ENCODE data around the gene POLR1C.

POLR1C gene

GRCh38 chr6:43505718-43506117, 11.2 kb upstream of the POLR1C start:
- no peak overlapping the region for H3K4me3 ChIP-seq (ENCODE audit: low read depth, low read length)
- no peak for DNase-seq (ENCODE audit: low read depth)
- TF ChIP-seq CTCF (IDR thresholded peaks at IDR 0.05; ENCODE audit: low read depth, low read length, missing control alignments) = no peak

DNA sequence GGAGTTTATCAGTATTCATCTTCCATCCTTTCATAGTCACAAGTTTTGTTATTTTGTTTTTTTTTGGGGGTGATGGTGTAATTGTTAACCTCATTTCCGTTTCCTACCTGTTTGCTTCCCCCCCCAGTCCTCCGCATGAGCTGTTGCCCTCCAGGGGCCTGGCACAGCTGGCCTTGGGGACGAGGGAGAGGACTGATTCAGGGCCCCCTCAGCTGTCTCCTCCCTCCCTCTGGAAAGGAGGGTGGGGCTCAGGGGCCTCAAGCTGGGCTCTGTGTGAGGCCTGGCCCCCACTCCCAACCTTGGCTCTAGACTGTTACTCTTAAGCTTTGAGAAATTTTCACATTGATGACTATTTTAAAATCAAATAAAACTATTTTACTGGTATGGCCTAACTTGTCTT, 10.7 kb upstream of the POLR1C start:
- no peak for DNase-seq (ENCODE audit: low read depth)
- H3K4me3 ChIP-seq (ENCODE audit: low read depth, low read length) = no peak overlapping the region
- TF ChIP-seq CTCF (IDR thresholded peaks at IDR 0.05; ENCODE audit: low read depth, low read length, missing control alignments) = no peak

DNA sequence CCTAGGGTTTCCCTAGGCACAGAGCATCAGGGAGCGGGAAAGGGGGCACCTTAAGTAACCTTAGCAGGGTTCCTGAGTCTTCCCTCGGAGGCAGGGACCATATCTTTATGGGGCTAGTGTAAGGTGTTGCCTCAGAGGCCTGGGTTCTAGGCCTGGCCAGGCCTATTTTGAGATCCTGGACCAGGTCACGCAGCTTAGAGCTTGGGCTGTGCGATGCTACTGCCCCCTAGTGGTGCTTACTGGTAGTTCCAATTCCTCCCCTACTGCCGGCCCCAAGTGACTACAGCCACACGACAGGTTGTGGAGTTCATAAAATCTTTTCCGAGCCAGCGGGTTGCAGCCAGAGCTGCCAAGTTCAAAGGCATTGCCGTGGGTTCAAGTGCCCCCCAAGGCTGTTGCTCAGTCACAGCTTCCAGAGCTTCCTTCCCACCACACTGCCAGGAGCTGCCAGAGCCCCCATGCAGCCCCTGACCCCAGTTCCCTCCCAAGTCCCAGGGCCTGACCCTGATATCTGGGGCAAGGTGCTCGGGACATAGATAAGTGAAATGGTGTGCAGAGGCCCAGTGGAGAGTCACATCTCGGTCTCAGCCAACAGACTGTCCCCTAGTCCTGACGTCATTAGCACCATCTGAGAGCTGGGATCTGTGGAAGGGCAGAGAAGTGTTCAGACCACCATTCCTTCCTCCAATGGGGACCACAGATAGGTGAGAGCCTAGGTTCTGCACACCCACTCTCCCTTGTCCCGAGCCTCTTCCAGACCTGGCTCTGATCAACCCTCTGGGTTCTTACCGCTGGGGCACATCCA, 10.0 kb upstream of the POLR1C start:
- DNase-seq (ENCODE audit: low read depth) = peak; percentile 58

DNA sequence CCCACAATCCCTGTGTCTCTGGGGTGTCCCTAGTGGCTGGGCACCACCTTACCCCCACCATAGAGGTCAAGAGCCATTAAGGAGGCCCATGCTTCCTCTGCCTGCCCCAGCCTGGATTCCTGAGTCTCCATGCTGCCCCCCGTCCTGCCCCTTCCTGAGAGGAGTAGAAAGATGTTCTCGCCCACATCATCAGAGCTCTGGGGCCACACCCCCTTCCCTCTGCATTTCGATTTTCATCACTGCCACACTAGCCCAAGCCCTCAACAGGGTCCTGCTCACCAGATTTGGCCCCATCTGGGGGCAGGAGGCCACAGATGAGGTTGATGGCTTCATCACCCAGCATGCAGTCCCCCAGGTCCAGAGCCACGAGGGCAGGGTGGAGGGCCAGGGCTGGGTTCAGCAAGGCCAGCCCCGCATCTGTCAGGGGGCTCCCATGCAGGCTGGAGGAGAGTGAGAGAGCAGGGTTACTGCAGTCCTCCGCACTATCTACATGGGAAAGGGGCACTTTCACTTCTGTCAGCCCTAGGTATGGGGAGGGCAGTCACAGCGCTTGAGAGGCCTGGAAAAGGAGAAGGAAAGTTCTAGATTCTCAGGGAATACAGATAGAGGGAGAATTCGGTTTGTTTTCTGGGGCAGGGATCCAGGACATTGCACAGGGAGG, 8.3 kb upstream of the POLR1C start:
- TF ChIP-seq CTCF (IDR thresholded peaks at IDR 0.05; ENCODE audit: low read depth, low read length, missing control alignments) = no peak
- no peak for DNase-seq (ENCODE audit: low read depth)
- no peak overlapping the region for H3K4me3 ChIP-seq (ENCODE audit: low read depth, low read length)

More for the DNA sequence above, 10.0 kb upstream of the POLR1C start:
- no peak overlapping the region for H3K4me3 ChIP-seq (ENCODE audit: low read depth, low read length)
- peak; percentile 97 for TF ChIP-seq CTCF (IDR thresholded peaks at IDR 0.05; ENCODE audit: low read depth, low read length, missing control alignments)

DNA sequence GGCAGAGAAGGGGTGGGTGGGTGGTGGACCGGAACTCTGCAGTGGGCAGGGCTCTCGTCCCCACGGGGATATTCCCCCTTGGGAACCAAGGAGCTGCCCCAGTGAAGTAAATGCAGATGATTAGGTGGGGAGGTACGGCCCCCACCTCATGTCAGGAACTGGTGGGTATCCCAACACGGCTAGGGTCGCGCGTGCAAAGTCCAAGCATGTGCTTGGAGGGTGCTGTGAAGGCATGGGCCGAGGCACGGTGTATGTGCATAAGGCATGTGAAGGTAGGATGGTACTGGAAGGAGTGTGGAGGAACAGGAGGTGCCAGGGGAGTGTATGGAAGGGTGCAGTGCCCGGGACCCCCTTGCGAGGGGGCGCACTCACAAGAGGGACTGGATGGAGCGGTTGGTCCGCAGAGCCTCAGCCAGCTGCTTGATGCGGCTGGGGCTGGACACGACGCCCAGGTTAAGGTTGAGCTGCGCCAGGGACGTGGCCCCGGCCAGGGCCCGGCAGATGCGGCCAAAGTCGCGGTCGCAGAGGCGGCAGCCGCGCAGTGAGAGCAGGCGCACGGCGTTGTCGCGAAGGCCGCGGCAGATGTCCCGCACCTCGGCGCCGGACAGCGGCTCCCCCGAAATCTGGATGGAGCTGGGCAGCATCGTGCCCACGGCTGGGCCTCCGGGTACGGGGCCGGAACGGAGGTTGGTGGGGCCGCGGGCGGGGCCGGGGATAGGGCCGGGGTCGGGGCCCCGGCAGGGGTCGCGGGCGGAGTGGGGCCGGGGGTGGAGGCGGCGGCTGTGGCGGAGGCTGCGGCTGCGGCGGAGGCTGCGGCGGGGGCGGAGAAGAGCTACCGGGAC, 7.5 kb upstream of the POLR1C start:
- TF ChIP-seq CTCF (IDR thresholded peaks at IDR 0.05; ENCODE audit: low read depth, low read length, missing control alignments) = no peak
- no peak for DNase-seq (ENCODE audit: low read depth)
- H3K4me3 ChIP-seq (ENCODE audit: low read depth, low read length) = peak overlapping the region; percentile 57

GRCh38 chr6:43509984-43510826, 6.7 kb upstream of the POLR1C start, which contains the start of gene LRRC73:
TSS of gene LRRC73 (minus strand) at chr6:43510346. CDS start at chr6:43509785, 561 bp downstream.
- DNase-seq (ENCODE audit: low read depth) = no peak
- peak within 1 kb of the TSS; percentile 57 for H3K4me3 ChIP-seq (ENCODE audit: low read depth, low read length)
- no peak for TF ChIP-seq CTCF (IDR thresholded peaks at IDR 0.05; ENCODE audit: low read depth, low read length, missing control alignments)
